Activated CD4-positive, alpha-beta T cell treated with anti-CD3 and anti-CD28 coated beads for 4 hours (primary cell): Measurements from ENCODE around the gene DDX23.

Experiments
- DNase-seq, 2 donors: peaks; one replicate each; pipeline ENCODE4 v3.0.0-alpha.2; 2020

The DDX23 gene

DNA sequence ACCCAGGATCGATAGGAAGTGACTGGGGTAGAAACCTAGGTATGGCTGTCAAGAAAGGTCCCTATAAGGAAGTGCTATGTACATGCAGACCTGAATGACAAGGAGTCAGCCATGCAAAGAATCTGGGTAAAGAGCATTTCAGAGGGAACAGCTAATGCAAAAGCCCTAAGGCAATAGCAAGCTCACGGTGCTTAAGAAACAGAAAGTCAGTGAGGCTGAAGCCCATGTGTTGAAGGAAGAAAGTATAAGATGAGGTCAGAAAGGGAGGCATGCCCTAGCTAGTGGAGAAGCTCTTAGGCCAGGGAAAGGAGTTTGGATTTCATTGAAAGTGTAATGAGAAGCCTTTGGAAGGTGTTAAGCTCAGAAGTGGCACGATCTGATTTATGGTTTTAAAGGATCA, 57.1 kb downstream of the DDX23 start:
- no peak for DNase-seq

DNA sequence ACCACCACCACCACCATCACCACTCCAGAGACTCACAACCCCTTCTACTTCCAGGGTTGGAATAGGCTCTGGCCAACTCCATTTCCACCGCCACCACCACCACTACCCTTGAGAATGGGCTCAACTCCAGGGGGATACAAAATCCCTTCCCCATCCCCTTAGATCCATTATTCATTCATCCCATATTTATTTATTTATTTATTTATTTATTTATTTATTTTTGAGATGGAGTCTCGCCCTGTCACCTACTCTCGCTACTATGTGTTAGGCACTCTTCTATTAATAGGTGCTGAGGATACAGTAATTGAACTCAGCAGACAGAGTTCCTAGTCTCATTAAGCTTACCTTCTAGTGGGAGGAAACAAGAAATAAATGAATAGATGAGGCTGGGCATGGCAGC, 58.3 kb downstream of the DDX23 start:
- DNase-seq = no peak

DNA sequence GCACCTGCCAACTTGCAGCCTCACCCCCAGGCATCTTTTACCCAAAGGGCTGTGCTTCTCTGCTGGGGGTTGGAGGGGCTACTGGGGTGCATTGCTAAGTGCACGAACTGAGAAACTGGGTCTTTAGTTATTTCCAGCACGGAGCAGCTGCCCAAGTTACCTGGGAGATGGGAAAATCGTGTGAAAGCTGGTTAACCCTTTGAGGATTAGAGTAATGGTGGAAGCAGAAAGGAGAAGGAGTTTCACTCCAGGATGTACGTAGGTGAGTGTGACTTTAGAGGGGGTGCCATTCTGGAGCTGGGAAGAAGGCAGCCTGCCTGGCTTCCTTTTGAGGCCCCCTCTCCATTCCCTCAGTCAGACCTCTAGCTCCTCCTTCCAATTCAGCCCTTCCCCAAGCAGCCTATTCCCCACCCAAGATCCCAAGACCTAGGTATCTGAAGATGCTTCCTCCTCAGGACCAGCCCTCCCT, 62.1 kb downstream of the DDX23 start:
- no peak for DNase-seq

- DNase-seq = no peak
Observed at GRCh38 chr12:48788854-48789775, 62.8 kb downstream of the DDX23 start, which contains the start of gene ADCY6. TSS of gene ADCY6 (minus strand) at chr12:48789089. CDS start at chr12:48783434, 5,655 bp downstream.

GRCh38 chr12:48788524-48788853, 63.5 kb downstream of the DDX23 start:
- no peak for DNase-seq

GRCh38 chr12:48787791-48788523, 64.0 kb downstream of the DDX23 start:
- DNase-seq = no peak

DNA sequence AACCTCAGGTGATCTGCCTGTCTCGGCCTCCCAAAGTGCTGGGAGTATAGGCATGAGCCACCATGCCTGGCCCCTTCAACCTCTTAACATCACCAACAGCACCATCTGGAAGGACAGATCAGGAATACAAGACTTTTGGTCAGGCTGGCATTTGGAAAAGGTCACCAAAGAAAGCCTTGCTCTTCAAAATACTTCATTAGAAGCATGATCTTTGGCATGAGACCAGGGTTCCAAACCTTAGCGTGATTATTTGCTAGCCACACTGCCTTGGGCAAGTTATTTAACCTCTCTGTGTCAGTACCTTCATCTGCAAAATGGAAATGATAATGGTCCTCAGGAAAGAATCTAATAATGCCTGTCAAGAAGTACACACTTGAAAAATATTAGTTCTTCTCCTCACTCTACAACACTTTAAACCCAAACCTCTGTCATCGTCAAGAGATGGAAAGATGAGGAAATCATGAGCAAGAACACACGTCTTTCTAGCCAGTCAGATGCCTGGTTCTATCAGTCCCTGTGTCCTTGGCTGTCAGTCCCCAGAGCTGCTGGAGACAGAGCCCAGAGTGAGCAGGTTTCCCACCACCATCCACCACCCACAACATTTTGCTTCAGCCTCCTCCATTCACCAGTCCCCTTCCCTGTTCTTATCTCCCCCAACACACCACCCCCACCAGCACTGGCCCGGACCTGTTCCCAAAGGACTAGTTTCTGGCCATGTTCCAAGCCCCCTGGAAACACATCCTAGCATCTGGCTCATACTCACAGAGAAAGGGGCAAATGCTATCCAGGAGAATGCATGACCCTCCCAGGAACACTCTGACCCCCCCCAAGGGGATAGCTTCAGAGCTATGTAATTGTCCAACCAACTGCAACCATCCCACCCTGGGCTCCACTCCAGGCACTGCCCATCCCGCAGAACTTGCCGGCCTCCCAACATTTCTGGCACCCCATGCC, 65.1 kb downstream of the DDX23 start:
- no peak for DNase-seq

DNA sequence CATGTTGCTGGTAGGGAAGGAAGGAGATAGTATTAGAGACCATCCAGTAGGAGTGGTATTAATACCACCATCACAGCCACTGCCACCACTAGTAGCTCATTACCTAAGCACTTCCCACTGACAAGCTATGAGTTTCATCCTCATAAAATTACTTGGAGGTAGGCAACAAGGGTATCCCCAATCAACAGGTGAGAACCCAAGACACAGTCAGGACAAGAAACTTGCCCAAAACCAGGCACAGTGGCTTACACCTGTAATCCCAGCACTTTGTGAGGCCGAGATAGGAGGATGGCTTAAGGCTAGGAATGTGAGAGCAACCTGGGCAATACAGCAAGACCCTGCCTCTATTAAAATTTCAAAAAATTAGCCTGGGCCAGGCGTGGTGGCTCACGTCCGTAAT, 68.5 kb downstream of the DDX23 start:
- no peak for DNase-seq

DNA sequence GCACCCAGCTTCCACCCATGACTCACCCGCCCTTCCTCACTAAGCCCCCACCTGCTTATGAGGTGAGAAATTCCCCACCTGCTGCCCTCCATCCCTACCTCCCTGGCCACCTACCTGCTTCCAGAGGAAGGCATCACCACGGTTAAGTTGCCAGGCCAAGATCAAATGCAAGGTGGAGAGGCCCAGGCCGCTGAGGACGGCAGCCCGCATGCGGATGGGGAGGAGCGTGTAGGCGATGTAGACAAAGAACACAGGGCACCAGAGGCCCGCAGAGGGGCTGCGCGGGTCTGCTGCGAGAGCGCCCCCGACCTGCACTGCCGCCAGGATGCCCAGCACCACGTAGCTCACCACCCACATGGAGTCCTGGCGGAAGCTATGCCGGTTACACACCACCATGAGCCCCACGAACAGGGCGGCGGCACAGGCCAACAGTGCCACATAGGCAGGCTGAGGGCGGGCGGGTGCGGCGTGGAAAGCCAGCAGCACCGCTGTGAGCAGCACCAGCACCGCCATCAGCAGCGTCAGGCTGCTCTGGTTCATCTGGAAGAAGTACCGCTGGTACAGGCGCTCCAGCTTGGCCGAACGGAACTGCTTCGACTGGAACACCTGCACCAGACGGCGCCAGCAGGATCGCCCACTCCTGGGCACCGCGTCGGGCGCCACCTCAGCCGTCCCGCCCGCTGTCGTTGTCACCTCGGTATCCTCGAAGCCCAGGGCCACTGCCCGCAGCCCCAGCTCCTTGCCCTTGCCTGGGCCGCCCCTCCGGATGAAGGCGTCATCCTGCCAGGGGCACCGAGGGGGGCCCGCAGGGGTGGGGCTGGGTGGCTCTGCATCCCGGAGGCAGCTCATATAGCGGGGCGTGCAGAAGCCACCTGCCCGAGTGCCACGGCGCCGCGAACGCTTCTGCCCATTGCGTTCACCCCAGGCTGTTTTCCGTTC, 69.2 kb downstream of the DDX23 start:
- no peak for DNase-seq

- DNase-seq = no peak
Observed at GRCh38 chr12:48781750-48782456, 70.1 kb downstream of the DDX23 start.

GRCh38 chr12:48780381-48781025, 71.5 kb downstream of the DDX23 start:
- no peak for DNase-seq

- no peak for DNase-seq
Observed at GRCh38 chr12:48779869-48780268, 72.1 kb downstream of the DDX23 start.
